GM21723 (cell line): ENCODE results near the gene NEUROG1.

Source experiments
- ATAC-seq: cut with Tn5 transposase; IDR thresholded peaks from one replicate; pipeline ENCODE4 v1.9.1; 2021; ENCODE audit warnings: mild to moderate bottlenecking, moderate library complexity; ENCODE audit not compliant: unreplicated experiment

Gene NEUROG1

GRCh38 chr5:135535820-135536801 lies at the start of gene NEUROG1:
Gene NEUROG1, minus strand, starts transcription at chr5:135535964. Its CDS starts 274 bp downstream, at chr5:135535690.
- no peak for ATAC-seq

- no peak for ATAC-seq
Measured at GRCh38 chr5:135584918-135585317, 49.2 kb upstream of the NEUROG1 start.

- ATAC-seq = no peak
Measured at GRCh38 chr5:135584276-135584675, 48.5 kb upstream of the NEUROG1 start.

- no peak for ATAC-seq
Measured at GRCh38 chr5:135582099-135582781, 46.5 kb upstream of the NEUROG1 start.

- ATAC-seq = no peak
Measured at GRCh38 chr5:135578685-135579341, 43.0 kb upstream of the NEUROG1 start, which contains the start of gene CXCL14. Gene CXCL14, minus strand, starts transcription at chr5:135578991. Its CDS starts 213 bp downstream, at chr5:135578778.

GRCh38 chr5:135578305-135578684 lies 42.5 kb upstream of the NEUROG1 start:
- no peak for ATAC-seq

- ATAC-seq = no peak
Measured at GRCh38 chr5:135577421-135577820, 41.7 kb upstream of the NEUROG1 start.

- ATAC-seq = no peak
Measured at GRCh38 chr5:135576075-135576599, 40.4 kb upstream of the NEUROG1 start.

GRCh38 chr5:135574493-135574892 lies 38.7 kb upstream of the NEUROG1 start:
- ATAC-seq = no peak

- no peak for ATAC-seq
Measured at GRCh38 chr5:135571902-135572301, 36.1 kb upstream of the NEUROG1 start.

- no peak for ATAC-seq
Measured at GRCh38 chr5:135571066-135571609, 35.4 kb upstream of the NEUROG1 start.

GRCh38 chr5:135570453-135570764 lies 34.6 kb upstream of the NEUROG1 start:
- no peak for ATAC-seq

- no peak for ATAC-seq
Measured at GRCh38 chr5:135569755-135570452, 34.1 kb upstream of the NEUROG1 start.

- no peak for ATAC-seq
Measured at GRCh38 chr5:135568923-135569360, 33.2 kb upstream of the NEUROG1 start.

GRCh38 chr5:135568246-135568645 lies 32.5 kb upstream of the NEUROG1 start:
- ATAC-seq = no peak

GRCh38 chr5:135567661-135568060 lies 31.9 kb upstream of the NEUROG1 start:
- ATAC-seq = no peak

GRCh38 chr5:135566422-135567400 lies 30.9 kb upstream of the NEUROG1 start:
- no peak for ATAC-seq

- peak; percentile 51 for ATAC-seq
Measured at GRCh38 chr5:135565725-135566421, 30.1 kb upstream of the NEUROG1 start.
